NCI-H2029 (cell line): ENCODE data around the gene GLIPR1.
A peak's percentile ranks its signal among the peaks of the same experiment; 100 is the strongest.
"Not testable (repeated sequence)": the region's sequence is repeated elsewhere in the genome, so short reads cannot be mapped to it uniquely, and the experiment has no call there.

Experiments used
- DNase-seq: peaks from one replicate; lab custom pipeline; 2025; lab: John Stamatoyannopoulos, UW

GLIPR1 gene

GRCh38 chr12:75474116-75474515, 6.4 kb upstream of the GLIPR1 start:
- no peak for DNase-seq

GRCh38 chr12:75476071-75476470, 4.5 kb upstream of the GLIPR1 start:
- DNase-seq, result no peak

DNA sequence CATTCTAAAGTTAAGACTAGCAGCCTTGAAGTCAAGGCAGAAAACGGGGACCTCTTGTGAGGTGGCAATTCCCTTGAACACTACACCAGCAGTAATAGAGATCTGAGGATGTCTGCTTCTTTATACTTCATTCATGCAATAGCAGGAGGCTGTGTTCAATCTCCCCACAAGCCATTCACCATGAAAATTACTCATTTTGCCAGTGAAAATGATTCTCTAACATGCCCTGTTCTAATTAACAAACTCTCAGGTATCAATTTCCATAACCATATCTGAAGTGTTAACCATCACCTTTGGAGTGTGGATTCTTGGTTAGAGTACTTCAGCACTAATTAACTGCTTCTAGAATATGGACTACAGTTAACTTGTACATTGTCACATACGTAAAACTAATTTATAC, 3.4 kb upstream of the GLIPR1 start:
- DNase-seq, result no peak

DNA sequence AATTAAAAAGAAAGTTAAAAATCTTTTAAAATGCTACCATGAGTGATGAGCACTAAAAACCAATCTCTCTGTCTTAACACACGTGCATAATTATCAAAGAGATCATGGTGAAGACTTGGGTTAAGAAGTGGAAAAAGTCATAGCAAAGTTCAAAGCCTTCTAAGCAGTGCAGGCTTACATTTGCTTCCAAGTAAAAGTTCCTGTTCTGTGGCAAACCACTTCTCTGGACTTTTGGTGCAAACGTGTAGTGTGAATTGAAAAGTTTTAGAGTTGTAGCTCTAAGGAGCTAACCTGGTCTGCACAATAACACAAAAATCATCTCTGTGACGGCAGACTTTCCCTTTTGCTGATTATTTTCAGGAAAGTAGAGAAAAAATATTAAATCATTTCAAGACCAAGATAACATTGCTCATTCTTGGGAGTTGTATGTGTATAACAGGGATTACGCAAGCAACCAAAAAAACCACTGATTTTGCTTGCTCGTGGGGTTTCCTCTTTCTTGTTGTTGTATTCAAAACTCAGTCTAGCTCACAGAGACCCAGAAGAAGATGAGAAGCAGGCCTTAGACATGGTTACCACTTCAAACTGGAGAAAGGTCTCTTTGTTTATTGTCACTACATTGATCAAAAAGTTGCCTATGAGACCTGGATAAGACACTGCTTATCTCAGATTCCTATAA, 2.3 kb upstream of the GLIPR1 start:
- DNase-seq, result no peak

DNA sequence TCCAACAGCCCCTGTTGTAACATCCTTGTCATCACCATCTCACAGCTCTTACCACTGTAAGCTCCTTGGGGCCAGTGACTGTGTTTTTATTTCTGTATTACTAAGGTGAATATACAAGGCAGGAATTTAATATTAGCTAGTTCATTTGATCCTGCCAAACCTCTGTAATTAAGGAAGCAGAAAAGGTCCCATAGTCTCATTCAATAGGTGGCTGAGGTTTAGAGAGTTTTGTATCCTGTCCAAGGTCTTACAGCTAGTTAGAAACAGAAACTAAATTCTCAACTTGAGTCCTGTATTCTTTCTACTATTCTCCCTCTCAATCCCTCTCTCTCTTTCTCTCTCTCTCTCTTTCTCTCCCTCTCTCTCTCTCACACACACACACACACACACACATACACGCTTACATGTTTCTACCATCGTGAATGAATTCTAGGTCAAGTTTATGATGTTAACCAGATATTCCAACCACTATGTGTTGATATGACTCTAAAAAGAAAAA, 543 bp upstream of the GLIPR1 start:
- DNase-seq, result no peak

DNA sequence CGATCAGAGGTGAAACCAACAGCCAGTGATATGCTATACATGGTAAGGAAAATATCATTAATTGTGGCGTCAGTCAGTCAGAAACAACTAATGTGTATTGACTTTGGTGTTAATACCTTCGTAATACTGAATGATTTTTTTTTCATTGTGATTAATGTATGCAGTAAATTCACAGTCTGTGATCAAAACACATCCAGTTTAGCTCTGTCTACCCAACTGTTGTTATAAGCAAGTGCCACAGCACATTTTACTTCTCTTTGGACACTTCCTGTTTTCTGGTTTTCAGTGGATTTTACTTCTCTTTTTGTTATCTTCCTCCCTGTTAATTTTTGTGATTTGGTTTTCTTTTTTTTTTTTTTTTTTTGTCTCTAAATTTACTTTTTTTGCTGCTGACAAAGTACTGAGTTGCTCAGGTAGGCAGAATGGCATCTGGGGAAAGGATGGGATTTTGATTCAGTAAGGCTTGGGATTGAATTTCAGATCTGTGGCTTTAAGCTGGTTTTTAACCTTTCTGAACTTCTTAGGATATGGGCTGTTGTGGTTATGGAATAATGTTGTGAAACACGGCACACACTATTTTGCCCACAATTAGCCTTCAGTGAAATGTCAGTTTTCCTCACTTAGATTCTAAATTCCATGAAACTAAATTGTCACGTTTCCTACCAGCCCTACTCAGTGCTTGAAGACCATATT, 604 bp downstream of the GLIPR1 start:
- DNase-seq, result no peak

DNA sequence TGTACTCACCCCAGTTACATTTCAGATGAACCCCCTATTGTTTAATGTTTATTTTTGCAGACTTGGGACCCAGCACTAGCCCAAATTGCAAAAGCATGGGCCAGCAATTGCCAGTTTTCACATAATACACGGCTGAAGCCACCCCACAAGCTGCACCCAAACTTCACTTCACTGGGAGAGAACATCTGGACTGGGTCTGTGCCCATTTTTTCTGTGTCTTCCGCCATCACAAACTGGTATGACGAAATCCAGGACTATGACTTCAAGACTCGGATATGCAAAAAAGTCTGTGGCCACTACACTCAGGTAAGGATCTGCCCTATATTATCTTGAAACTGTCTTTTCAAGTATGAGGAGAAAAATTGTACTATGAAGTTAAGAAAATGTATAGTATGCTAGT, 1.2 kb downstream of the GLIPR1 start:
- no peak for DNase-seq

DNA sequence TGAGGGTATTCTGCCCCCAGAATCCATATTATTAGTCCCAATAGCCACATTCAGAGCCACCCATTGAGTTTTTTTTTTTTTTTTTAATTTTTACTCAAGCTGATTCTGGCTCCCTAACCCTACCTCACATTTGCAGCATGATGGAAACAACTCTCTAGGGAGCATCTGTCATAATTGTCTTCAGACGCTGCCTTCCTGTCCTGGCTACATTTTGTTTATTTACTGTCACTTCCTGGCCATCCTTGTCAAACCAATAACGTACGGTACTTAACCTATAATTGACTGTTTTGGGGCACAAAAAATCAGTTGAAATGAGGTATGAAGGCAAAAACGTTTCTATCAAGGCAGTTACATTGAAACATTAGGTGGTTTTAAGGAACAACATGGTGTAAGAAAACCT, 2.1 kb downstream of the GLIPR1 start:
- no peak for DNase-seq

GRCh38 chr12:75483431-75483830, 2.9 kb downstream of the GLIPR1 start:
- DNase-seq, result no peak

DNA sequence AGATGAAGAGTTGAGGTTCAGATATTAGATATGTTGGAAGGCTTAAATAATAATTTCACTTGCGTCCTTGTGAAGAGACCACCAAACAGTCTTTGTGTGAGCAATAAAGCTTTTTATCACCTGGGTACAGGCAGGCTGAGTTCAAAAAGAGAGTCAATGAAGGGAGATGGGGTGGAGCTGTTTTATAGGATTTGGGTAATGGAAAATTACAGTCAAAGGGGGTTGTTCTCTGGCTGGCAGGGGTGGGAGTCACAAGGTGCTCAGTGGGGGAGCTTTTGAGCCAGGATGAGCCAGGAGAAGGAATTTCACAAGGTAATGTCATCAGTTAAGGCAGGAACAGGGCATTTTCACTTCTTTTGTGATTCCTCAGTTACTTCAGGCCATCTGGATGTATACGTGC, 3.9 kb downstream of the GLIPR1 start:
- DNase-seq, result not testable (repeated sequence)

DNA sequence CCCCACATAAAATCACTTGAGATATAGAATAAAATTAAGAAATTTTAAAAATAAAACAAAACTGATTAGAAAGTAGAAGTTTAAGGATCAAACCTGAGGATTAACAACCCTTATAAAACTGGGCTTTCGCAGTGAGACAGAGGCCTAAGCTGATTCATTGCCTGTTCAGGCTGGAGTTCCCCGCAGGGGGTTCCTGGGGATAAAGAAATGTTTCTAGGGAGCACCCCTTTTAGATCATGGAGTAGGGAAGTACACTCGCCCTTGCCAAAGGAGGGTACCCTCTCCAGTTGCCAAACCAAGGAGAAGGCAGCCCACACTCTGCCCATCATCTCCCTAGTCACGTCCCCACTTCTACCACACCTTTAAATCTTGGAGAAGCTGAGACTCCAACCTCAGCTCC, 6.8 kb downstream of the GLIPR1 start:
- DNase-seq, result no peak

- DNase-seq, result no peak
These were observed 8.0 kb downstream of the GLIPR1 start for GRCh38 chr12:75488553-75488952.

- DNase-seq, result no peak
These were observed 8.6 kb downstream of the GLIPR1 start for GRCh38 chr12:75489187-75489586.

GRCh38 chr12:75489613-75490210, 9.2 kb downstream of the GLIPR1 start:
- DNase-seq, result no peak

DNA sequence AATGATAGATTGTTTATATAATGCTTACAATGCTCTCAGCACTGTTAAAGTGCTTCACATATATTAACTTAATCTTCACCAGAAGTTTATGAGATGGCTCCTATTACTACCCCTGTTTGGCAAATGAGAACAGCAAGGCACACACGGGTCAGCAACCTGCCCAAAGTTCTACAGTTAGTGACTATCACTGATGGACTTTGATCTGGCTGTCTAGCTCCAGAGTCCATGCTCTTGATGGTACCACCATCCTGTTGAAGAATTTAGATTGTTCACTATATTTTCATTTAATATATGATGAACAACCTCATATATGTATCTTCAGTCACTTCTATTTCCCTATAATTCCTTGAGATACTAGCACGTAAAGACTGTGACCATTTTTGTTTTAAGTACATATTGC, 10.6 kb downstream of the GLIPR1 start:
- DNase-seq, result no peak

DNA sequence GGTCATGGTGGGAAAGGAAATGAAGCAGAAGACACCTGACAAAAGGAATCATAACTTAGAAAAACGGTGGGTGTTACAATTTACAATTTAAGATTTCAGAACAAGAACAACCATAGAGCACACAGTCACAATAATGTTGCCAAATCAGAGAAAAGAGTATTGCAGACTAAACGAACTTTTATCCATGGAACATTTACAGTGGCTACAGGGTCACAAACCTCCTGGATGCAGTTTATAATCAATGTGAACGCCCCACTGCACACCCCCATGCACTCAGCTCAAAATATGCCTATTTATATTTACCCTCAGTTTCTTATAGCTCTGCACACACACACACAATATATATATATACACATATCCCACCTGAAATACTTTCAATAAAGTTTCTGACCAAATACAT, 22.9 kb downstream of the GLIPR1 start:
- no peak for DNase-seq

- DNase-seq, result no peak
These were observed 23.3 kb downstream of the GLIPR1 start for GRCh38 chr12:75503866-75504265.

DNA sequence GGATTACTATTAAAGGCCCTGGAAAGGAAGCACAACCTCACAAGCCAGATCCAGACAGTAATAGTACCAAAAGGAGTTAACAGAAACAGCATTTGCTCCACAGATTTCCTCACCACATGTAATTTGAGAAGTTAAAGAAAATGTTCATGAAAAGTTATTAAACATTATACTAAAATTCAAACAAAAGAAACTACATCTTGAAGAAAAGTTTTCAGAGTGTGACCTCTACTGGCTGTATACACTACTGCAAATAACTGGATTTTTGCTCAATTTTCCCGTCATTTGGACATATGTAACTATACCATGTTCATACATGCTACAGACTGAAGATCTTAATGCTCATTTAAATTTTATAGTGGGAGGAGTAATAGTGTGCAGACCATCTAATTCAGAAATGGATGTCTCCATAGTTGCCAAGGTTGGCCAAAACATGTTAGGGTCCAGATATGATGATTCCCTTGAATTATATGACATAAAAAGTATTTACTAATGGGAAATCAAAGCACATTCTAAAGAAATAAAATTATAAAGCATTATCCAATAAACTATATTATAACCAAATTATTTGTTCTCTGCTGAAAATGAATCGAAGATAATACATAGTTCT, 25.3 kb downstream of the GLIPR1 start:
- no peak for DNase-seq

- no peak for DNase-seq
These were observed 26.5 kb downstream of the GLIPR1 start for GRCh38 chr12:75507086-75507485.

GRCh38 chr12:75508159-75508558, 27.6 kb downstream of the GLIPR1 start:
- no peak for DNase-seq

DNA sequence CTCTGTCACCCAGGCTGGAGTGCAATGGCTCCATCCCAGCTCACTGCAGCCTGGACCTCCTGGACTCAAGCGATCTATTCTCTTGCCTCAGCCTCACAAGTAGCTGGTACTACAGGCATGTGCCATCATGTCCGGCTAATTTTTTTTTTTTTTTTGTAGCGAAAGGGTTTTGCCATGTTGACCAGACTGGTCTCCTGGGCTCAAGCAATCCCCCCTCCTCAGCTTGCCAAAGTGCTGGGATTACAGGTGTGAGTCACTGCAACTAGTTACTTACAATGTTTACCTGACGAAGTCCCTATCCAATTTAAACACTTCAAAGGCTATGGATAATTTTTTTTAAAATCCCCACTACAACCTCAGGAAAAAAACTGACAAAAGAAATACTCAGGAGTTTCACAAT, 29.1 kb downstream of the GLIPR1 start:
- DNase-seq, result no peak

DNA sequence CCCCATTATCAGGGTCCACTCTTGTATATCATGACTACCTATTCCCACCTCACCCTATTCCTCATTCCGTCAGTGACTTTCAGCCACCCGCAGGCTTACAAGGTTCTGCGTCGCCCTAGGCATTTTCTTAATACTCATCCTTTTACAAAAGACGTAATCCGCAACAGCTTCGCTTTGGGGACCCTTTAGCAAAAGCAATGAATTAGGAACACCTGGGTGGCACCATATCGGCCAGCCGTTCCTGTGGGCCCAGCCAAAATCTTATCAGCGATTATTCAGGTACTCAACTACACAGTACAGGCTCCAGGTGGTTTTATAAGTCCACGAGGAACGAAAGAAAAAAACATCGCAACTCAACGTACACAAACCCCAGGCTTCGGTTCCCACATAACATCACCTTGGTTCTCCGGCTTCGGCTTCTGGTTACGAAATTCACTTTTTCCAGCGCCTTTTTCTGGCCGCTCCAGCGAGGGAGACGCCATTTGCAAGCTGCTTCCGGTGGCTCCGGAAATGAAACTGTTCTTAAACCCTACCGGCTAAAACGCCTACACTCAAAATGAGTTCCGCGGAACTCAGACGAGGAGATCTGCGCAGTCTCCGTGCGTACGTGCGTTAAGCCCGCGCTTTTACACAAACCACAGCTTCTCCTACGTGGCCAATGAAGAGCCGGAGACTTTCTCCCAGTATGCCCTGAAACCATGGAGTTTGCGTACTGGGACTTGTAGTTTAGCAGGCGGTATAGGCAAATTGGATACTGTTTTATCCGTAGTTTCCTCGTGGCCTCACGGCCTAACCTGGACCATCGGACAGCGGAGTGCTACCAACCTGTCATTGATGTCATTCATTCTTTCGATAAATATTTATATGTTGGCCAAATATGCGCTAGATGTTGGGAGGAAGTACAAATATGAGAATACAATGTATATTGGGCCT, 30.8 kb downstream of the GLIPR1 start, which contains the start of gene KRR1:
TSS of gene KRR1 (minus strand) at position 494 of the 933 bp plus-strand sequence. CDS start at position 482, 12 bp downstream.
- peak; percentile 99 for DNase-seq
